ENCODE results near the gene SLC38A8. TPM values are rescaled to one million over a fixed set of nuclear protein-coding genes. Genes with fewer than 3 reads are reported as not detected.

The SLC38A8 gene
- total and polyA plus RNA-seq, 8 donors, result 0.08 TPM; not detected in 7

GRCh38 chr16:84079664-84080063, 37.1 kb upstream of the SLC38A8 start:
- H3K27ac ChIP-seq, result no peak overlapping the region
- TF ChIP-seq EP300 (IDR thresholded peaks at IDR 0.05) (no peak), POLR2AphosphoS5 (IDR thresholded peaks at IDR 0.05) (no peak), POLR2A (IDR thresholded peaks at IDR 0.05) (no peak)
- no peak for DNase-seq
- intact Hi-C loops (cut with DNase I; ENCODE audit: low total_unique reads), result no loop called here
- H3K4me3 ChIP-seq, result no peak overlapping the region
- peaks cover 54 to 100% (median 97%) of the 10 kb centered on the region in 4 donors for H3K36me3 ChIP-seq
- 83 to 96% (median 92%) methylated on average over 6 of the region's 6 CpGs for WGBS, 5 donors
- peaks cover 0 to 7% (median 2%) of the 10 kb centered on the region in 4 donors for H3K4me1 ChIP-seq
- H3K27me3 ChIP-seq, result no peaks in the 10 kb centered on the region
- H3K9me3 ChIP-seq, result no peaks in the 10 kb centered on the region

- no peak for DNase-seq
- Histone ChIP-seq H3K27me3 (no peaks in the 10 kb centered on the region), H3K27ac (no peak overlapping the region), H3K4me3 (no peak overlapping the region), H3K4me1 (no peaks in the 10 kb centered on the region), H3K36me3 (peaks cover 62 to 100% (median 99%) of the 10 kb centered on the region in 4 donors), H3K9me3 (no peaks in the 10 kb centered on the region)
- TF ChIP-seq POLR2AphosphoS5 (IDR thresholded peaks at IDR 0.05), result no peak
- no peak for TF ChIP-seq EP300 (IDR thresholded peaks at IDR 0.05)
- no peak for TF ChIP-seq CTCF (IDR thresholded peaks at IDR 0.05)
- no peak for TF ChIP-seq POLR2A (IDR thresholded peaks at IDR 0.05)
- 87 to 94% (median 90%) methylated on average over 11 of the region's 11 CpGs for WGBS, 5 donors
- intact Hi-C loops (cut with DNase I; ENCODE audit: low total_unique reads), result no loop called here
Measured at GRCh38 chr16:84075376-84075775, 32.8 kb upstream of the SLC38A8 start.

- Histone ChIP-seq H3K27me3 (no peaks in the 10 kb centered on the region), H3K9me3 (no peaks in the 10 kb centered on the region), H3K4me3 (no peak overlapping the region), H3K36me3 (peaks cover 63 to 100% (median 99%) of the 10 kb centered on the region in 4 donors), H3K27ac (no peak overlapping the region), H3K4me1 (no peaks in the 10 kb centered on the region)
- intact Hi-C loops (cut with DNase I; ENCODE audit: low total_unique reads), result no loop called here
- no peak for DNase-seq
- WGBS, 5 donors, result 79 to 93% (median 85%) methylated on average over 3 of the region's 3 CpGs
- TF ChIP-seq CTCF (IDR thresholded peaks at IDR 0.05) (no peak), POLR2AphosphoS5 (IDR thresholded peaks at IDR 0.05) (no peak), EP300 (IDR thresholded peaks at IDR 0.05) (no peak), POLR2A (IDR thresholded peaks at IDR 0.05) (no peak)
Measured at GRCh38 chr16:84074721-84075120, 32.1 kb upstream of the SLC38A8 start.

- Histone ChIP-seq H3K36me3 (peaks cover 81 to 100% (median 99%) of the 10 kb centered on the region in 4 donors), H3K27ac (no peak overlapping the region), H3K9me3 (no peaks in the 10 kb centered on the region), H3K4me3 (no peak overlapping the region), H3K27me3 (no peaks in the 10 kb centered on the region), H3K4me1 (no peaks in the 10 kb centered on the region)
- 71 to 91% (median 87%) methylated on average over 10 of the region's 10 CpGs for WGBS, 5 donors
- no peak for DNase-seq
- no peak for TF ChIP-seq EP300 (IDR thresholded peaks at IDR 0.05)
- TF ChIP-seq POLR2AphosphoS5 (IDR thresholded peaks at IDR 0.05), result no peak
- no peak for TF ChIP-seq POLR2A (IDR thresholded peaks at IDR 0.05)
- intact Hi-C loops (cut with DNase I; ENCODE audit: low total_unique reads), result no loop called here
Measured at GRCh38 chr16:84072014-84072413, 29.4 kb upstream of the SLC38A8 start.

- DNase-seq, result no peak
- H3K36me3 ChIP-seq, result peaks cover 74 to 100% (median 99%) of the 10 kb centered on the region in 4 donors
- no peak overlapping the region for H3K4me3 ChIP-seq
- H3K27ac ChIP-seq, result no peak overlapping the region
- no peaks in the 10 kb centered on the region for H3K9me3 ChIP-seq
- WGBS, 5 donors, result 85 to 92% (median 92%) methylated on average over 8 of the region's 8 CpGs
- H3K4me1 ChIP-seq, result no peaks in the 10 kb centered on the region
- H3K27me3 ChIP-seq, result no peaks in the 10 kb centered on the region
- TF ChIP-seq POLR2AphosphoS5 (IDR thresholded peaks at IDR 0.05), result no peak
- no peak for TF ChIP-seq POLR2A (IDR thresholded peaks at IDR 0.05)
- TF ChIP-seq CTCF (IDR thresholded peaks at IDR 0.05), result no peak
- TF ChIP-seq EP300 (IDR thresholded peaks at IDR 0.05), result no peak
- intact Hi-C loops (cut with DNase I; ENCODE audit: low total_unique reads), result no loop called here
Measured at GRCh38 chr16:84071121-84071520, 28.5 kb upstream of the SLC38A8 start.
